Measurements from ENCODE around the gene IFT122. TPM values are rescaled to one million over a fixed set of nuclear protein-coding genes. Genes with fewer than 3 reads are reported as not detected.

Gene IFT122
- total and polyA plus RNA-seq, 7 donors: 4.2 to 21.4 (median 15.8) TPM

DNA sequence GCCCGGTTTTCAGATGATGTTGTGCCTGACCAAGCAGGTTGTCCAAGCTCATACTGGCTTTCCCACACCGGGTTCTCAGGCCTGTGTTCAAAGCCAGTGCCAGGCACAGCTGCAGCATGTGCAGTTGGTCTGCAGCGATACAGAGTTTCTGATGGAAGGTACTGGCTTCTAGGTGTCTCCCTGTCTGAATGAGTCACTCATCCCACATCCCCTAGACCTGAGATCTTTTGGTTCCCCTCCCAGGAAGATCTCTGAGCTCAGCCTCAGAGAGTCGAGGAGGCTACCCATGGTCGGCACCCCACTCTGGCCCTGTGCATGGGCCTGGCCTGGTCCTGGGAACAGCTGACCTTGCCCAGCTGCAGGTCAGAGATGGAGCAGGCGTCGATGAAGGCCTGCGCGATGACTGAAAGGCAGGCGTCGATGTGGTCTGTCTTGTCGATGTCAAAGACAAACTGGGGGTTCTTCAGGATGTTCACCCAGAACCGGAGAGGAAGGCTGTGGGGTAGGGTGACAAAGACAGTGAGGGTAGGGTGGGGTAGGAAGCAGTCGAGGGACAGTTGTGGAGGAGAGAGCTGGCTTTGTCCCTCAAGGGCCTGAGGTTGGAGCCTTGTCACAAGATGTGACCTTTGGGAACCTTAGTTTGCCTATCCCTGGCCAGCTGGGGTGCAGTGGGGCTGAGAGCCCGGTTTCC, 118.2 kb downstream of the IFT122 start:
- WGBS, 2 donors: 76 to 86% methylated on average over 15 of the region's 15 CpGs
- peaks cover 0 to 66% (median 50%) of the 10 kb centered on the region in 4 donors for H3K4me1 ChIP-seq
- DNase-seq: no peak
- no peaks in the 10 kb centered on the region for H3K9me3 ChIP-seq
- H3K27me3 ChIP-seq: no peaks in the 10 kb centered on the region
- peak overlapping the region in 3 of 4 donors; percentile 20 to 37 (median 28) for H3K27ac ChIP-seq
- peaks cover 0 to 11% (median 2%) of the 10 kb centered on the region in 4 donors for H3K36me3 ChIP-seq
- intact Hi-C loops (cut with DNase I): no loop called here
- H3K4me3 ChIP-seq: no peak overlapping the region
- TF ChIP-seq POLR2AphosphoS5 (IDR thresholded peaks at IDR 0.05) (no peak), EP300 (IDR thresholded peaks at IDR 0.05) (no peak), POLR2A (IDR thresholded peaks at IDR 0.05) (no peak)
- TF ChIP-seq, protein P1, sequence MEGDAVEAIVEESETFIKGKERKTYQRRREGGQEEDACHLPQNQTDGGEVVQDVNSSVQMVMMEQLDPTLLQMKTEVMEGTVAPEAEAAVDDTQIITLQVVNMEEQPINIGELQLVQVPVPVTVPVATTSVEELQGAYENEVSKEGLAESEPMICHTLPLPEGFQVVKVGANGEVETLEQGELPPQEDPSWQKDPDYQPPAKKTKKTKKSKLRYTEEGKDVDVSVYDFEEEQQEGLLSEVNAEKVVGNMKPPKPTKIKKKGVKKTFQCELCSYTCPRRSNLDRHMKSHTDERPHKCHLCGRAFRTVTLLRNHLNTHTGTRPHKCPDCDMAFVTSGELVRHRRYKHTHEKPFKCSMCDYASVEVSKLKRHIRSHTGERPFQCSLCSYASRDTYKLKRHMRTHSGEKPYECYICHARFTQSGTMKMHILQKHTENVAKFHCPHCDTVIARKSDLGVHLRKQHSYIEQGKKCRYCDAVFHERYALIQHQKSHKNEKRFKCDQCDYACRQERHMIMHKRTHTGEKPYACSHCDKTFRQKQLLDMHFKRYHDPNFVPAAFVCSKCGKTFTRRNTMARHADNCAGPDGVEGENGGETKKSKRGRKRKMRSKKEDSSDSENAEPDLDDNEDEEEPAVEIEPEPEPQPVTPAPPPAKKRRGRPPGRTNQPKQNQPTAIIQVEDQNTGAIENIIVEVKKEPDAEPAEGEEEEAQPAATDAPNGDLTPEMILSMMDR (IDR thresholded peaks at IDR 0.05): no peak

DNA sequence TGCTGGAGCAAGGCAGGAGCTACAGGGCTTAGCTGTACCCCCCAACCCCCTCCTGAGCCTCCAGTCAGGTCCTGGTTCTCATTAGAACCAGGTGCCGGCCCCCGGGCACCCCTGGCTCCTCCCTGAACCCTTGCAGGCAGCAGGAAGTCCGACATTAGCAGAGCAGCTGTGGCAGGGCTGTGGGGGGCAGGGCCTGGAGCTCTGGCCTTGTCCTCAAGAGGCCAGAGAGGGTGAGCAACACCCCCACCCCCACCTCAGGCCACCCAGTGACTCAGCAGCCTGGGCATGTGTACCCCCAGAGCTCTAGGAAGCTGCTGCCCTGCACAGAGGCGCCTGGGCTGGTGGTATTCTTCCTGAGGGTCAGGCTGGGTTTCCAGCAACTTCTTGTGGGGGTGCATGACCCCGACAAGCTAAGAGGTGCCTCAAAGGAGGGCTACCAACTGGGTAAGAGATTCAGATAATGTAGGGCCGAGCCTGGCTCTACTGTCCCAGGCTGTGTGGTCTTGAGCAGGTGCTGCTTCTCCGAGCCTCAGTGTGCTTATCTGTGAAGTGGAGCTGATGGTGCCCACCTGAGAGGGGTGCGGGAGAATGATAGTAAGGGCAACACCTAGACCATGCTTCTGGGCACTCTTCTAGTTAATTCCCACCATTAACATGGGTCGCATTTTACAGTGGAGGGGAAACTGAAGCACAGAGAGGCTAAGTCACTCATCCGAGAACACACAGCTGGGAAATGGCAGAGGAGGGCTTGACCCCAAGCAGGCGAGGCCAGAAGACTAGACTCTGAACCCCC, 118.9 kb downstream of the IFT122 start:
- H3K27me3 ChIP-seq: no peaks in the 10 kb centered on the region
- no peak overlapping the region for H3K4me3 ChIP-seq
- H3K9me3 ChIP-seq: no peaks in the 10 kb centered on the region
- no peak for DNase-seq
- 69 to 78% methylated on average over 11 of the region's 11 CpGs for WGBS, 2 donors
- TF ChIP-seq, protein P1 (IDR thresholded peaks at IDR 0.05): no peak
- TF ChIP-seq POLR2A (IDR thresholded peaks at IDR 0.05) (no peak), POLR2AphosphoS5 (IDR thresholded peaks at IDR 0.05) (no peak), EP300 (IDR thresholded peaks at IDR 0.05) (no peak)
- peak overlapping the region in 3 of 4 donors; percentile 14 to 83 (median 20) for H3K27ac ChIP-seq
- intact Hi-C loops (cut with DNase I): no loop called here
- H3K4me1 ChIP-seq: peaks cover 0 to 67% (median 52%) of the 10 kb centered on the region in 4 donors
- H3K36me3 ChIP-seq: peaks cover 0 to 17% (median 2%) of the 10 kb centered on the region in 4 donors

DNA sequence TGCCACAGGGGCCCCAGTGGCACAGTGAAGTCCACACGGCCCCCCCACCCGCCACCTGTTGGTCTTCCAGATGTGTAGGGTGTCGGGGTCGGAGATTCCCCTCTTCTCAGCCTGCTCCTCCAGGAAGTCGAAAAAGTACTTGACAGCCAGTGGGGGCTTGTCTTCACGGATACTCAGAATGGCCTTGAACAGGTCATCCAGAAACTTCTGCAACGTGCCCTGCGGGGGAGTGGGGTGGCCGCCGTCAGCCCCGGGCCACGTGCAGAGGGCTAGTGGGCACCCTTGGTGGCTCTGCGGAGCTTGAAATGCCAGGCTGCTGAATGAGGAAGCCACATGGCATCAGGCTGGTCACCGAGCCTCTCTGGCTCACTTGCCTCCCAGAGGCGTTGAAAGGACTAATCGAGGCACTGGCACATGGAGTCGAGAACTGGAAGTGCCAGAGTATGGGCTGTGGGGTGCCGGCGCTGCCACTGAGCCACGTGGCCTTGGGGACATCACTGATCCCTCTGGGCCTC, 119.6 kb downstream of the IFT122 start:
- DNase-seq: no peak
- TF ChIP-seq, protein P1 (IDR thresholded peaks at IDR 0.05): no peak
- TF ChIP-seq POLR2AphosphoS5 (IDR thresholded peaks at IDR 0.05) (no peak), POLR2A (IDR thresholded peaks at IDR 0.05) (no peak), EP300 (IDR thresholded peaks at IDR 0.05) (no peak)
- intact Hi-C loops (cut with DNase I): loop anchor here (5.0 kb wide), 1 partner anchor 38 kb away; no protein-coding TSS in a partner anchor
- no peaks in the 10 kb centered on the region for H3K9me3 ChIP-seq
- H3K4me3 ChIP-seq: no peak overlapping the region
- peaks cover 0 to 17% (median 2%) of the 10 kb centered on the region in 4 donors for H3K36me3 ChIP-seq
- H3K27ac ChIP-seq: peak overlapping the region; percentile 75 to 83 (median 80)
- WGBS, 2 donors: 86 to 88% methylated on average over 20 of the region's 20 CpGs
- no peaks in the 10 kb centered on the region for H3K27me3 ChIP-seq
- peaks cover 0 to 64% (median 54%) of the 10 kb centered on the region in 4 donors for H3K4me1 ChIP-seq

DNA sequence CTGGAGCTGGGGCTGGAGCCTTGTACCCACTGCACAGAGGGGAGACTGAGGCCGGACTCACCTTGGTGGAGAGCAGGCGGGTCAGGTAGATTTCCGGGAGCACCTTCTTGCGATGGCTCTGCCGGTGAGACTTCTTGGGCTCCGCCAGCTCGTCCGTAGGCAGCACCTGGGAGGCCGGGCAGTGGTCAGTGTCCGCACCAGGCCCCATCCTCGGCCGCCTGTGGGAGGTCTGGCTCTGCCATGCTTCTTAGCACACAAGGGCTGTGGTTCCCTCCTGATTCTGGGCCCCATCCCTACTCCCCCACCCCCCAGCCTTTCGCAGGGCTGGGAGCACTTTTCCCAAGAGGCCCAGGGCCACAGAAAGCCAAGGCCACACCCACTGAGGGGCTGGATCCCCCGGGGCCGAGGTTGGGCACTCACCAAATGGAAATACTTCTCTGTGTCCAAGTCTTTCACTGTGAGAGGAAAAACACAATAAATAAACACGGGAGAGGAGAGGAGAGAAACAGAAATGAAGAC, 120.3 kb downstream of the IFT122 start:
- Histone ChIP-seq H3K4me3 (peak overlapping the region in 1 of 4 donors; percentile 1), H3K36me3 (peaks cover 0 to 17% (median 2%) of the 10 kb centered on the region in 4 donors), H3K27ac (peak overlapping the region; percentile 75 to 83 (median 80)), H3K27me3 (no peaks in the 10 kb centered on the region), H3K9me3 (no peaks in the 10 kb centered on the region), H3K4me1 (peaks cover 0 to 60% (median 54%) of the 10 kb centered on the region in 4 donors)
- intact Hi-C loops (cut with DNase I): loop anchor here (5.0 kb wide), 1 partner anchor 37 kb away; no protein-coding TSS in a partner anchor
- TF ChIP-seq EP300 (IDR thresholded peaks at IDR 0.05): no peak
- no peak for TF ChIP-seq POLR2A (IDR thresholded peaks at IDR 0.05)
- TF ChIP-seq POLR2AphosphoS5 (IDR thresholded peaks at IDR 0.05): no peak
- TF ChIP-seq, protein P1 (IDR thresholded peaks at IDR 0.05): no peak
- WGBS, 2 donors: 73 to 74% methylated on average over 16 of the region's 16 CpGs
- DNase-seq: no peak
